ENCODE results near the gene NUP210L. TPM values are rescaled to one million over a fixed set of nuclear protein-coding genes. Genes with fewer than 3 reads are reported as not detected.

The NUP210L gene
- total RNA-seq, 1 donor from 2014 or later = not detected

GRCh38 chr1:154145986-154146385 is 8.9 kb downstream of the NUP210L start:
- Histone ChIP-seq H3K79me2 (ENCODE audit: insufficient read depth, low read length) (no peaks in the 10 kb centered on the region), H3K4me3 (ENCODE audit: insufficient read depth, low read depth, low read length) (no peak overlapping the region), H4K20me1 (ENCODE audit: insufficient read depth, low read length) (no peaks in the 10 kb centered on the region), H3K9me3 (ENCODE audit: insufficient read depth, low read depth, low read length) (no peaks in the 10 kb centered on the region), H2AFZ (ENCODE audit: low read depth, low read length) (no peak overlapping the region), H3K27me3 (ENCODE audit: insufficient read depth, low read length) (no peaks in the 10 kb centered on the region), H3K4me2 (ENCODE audit: low read length) (no peak overlapping the region), H3K36me3 (ENCODE audit: insufficient read depth, low read length) (no peaks in the 10 kb centered on the region), H3K4me1 (ENCODE audit: insufficient read depth, low read length) (no peaks in the 10 kb centered on the region), H3K9ac (ENCODE audit: low read length) (no peak overlapping the region), H3K27ac (ENCODE audit: low read depth, low read length) (no peak overlapping the region)
- Mint-ChIP-seq H3K4me3 (ENCODE audit: unreplicated experiment) (no peak overlapping the region), H3K27me3 (ENCODE audit: low read depth, unreplicated experiment) (no peaks in the 10 kb centered on the region), H3K36me3 (ENCODE audit: low read depth, unreplicated experiment) (no peaks in the 10 kb centered on the region), H3K4me1 (ENCODE audit: low read depth, unreplicated experiment) (peaks cover 7% of the 10 kb centered on the region), H3K27ac (ENCODE audit: unreplicated experiment) (no peak overlapping the region), H3K9me3 (ENCODE audit: unreplicated experiment) (no peaks in the 10 kb centered on the region)
- TF ChIP-seq EZH2 (IDR thresholded peaks at IDR 0.05; ENCODE audit: insufficient read depth, low read length) (no peak), CTCF (IDR thresholded peaks at IDR 0.05; ENCODE audit: insufficient read depth, low read depth, low read length) (peak; percentile 39)
- no peak for FAIRE-seq
- DNase-seq (ENCODE audit: low read depth) = no peak

GRCh38 chr1:154142358-154142757 is 12.5 kb downstream of the NUP210L start:
- H3K4me2 ChIP-seq (ENCODE audit: low read length) = no peak overlapping the region
- FAIRE-seq = no peak
- no peaks in the 10 kb centered on the region for H4K20me1 ChIP-seq (ENCODE audit: insufficient read depth, low read length)

More at GRCh38 chr1:154142358-154142757, 12.5 kb downstream of the NUP210L start:
- no peak overlapping the region for H3K9ac ChIP-seq (ENCODE audit: low read length)
- no peaks in the 10 kb centered on the region for H3K36me3 ChIP-seq (ENCODE audit: insufficient read depth, low read length)
- no peaks in the 10 kb centered on the region for H3K4me1 ChIP-seq (ENCODE audit: insufficient read depth, low read length)
- H3K27me3 ChIP-seq (ENCODE audit: insufficient read depth, low read length) = no peaks in the 10 kb centered on the region
- no peak for TF ChIP-seq EZH2 (IDR thresholded peaks at IDR 0.05; ENCODE audit: insufficient read depth, low read length)
- TF ChIP-seq CTCF (IDR thresholded peaks at IDR 0.05; ENCODE audit: insufficient read depth, low read depth, low read length) = no peak
- no peak overlapping the region for H3K27ac ChIP-seq (ENCODE audit: low read depth, low read length)
- no peak for DNase-seq (ENCODE audit: low read depth)
- Mint-ChIP-seq H3K36me3 (ENCODE audit: low read depth, unreplicated experiment) (no peaks in the 10 kb centered on the region), H3K9me3 (ENCODE audit: unreplicated experiment) (no peaks in the 10 kb centered on the region), H3K4me1 (ENCODE audit: low read depth, unreplicated experiment) (peaks cover 5% of the 10 kb centered on the region), H3K27ac (ENCODE audit: unreplicated experiment) (no peak overlapping the region), H3K4me3 (ENCODE audit: unreplicated experiment) (no peak overlapping the region), H3K27me3 (ENCODE audit: low read depth, unreplicated experiment) (no peaks in the 10 kb centered on the region)
- H3K9me3 ChIP-seq (ENCODE audit: insufficient read depth, low read depth, low read length) = no peaks in the 10 kb centered on the region
- no peak overlapping the region for H2AFZ ChIP-seq (ENCODE audit: low read depth, low read length)
- no peaks in the 10 kb centered on the region for H3K79me2 ChIP-seq (ENCODE audit: insufficient read depth, low read length)
- no peak overlapping the region for H3K4me3 ChIP-seq (ENCODE audit: insufficient read depth, low read depth, low read length)
